Measurements from ENCODE around the gene SEMA6A.

SEMA6A gene

DNA sequence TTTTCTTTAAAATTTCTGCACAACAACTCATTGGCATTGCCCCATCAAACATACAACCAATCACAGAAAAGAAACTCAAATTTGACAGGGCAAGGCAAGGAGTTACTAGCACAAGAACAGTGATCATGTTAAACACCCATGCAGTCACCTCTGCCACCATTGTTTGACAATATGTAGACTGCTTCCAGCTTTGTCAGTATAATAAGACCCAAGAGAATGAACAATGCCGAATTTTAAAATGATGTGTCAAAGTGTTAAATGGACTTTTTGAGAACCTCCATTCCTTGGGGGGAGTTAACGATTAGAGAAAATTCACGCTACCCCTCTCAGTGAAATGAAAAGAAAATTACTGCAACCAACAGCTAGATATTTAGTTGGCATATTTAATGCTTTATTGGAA lies 109.2 kb downstream of the SEMA6A start:
- DNase-seq (ENCODE audit: low read depth, low spot score), result no peak

DNA sequence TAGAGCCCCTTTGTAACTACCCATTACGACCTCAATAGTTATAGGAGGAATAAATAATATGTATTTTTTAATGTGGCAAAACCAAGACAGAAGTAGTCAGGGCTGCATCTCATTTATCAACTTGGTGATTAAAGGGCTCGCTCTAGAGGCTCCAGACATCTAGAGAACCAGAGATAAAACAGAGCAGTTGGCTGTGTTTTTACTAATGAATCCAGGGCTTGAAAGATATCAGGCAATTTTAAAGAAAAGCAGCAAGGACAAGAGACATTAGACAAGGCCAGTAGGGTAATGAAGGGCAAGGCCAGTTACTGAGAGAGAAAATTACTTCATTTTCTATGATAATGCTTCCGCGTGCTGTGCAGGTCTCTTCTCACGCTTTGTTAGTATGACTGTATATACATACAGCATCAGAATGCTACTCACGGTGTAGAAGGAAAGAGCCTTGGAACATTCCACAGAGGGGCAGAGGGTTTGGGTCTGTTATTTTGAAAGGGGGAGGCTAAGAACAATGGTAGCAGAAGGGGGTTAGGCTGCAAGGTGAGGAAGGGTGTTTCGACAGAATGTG lies 110.4 kb downstream of the SEMA6A start:
- DNase-seq (ENCODE audit: low read depth, low spot score), result no peak

DNA sequence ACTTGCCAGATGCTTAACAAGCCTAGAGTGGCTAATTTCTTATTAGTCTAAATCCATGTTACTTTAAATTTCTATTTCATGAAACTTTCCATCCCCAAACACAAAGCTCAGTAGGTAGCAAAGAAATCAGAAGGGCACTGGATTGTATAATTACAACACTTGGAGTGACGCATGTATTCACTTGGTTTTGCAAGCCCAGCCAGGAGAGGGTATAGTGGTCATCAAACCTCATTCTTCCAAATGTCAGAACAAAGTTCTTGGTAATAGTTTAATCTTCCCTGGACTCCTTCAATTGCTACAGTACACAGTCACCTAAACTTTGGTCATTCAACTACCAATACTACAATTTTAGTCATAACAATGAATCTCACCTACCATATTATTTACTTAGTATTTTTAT lies 112.1 kb downstream of the SEMA6A start:
- no peak for DNase-seq (ENCODE audit: low read depth, low spot score)

DNA sequence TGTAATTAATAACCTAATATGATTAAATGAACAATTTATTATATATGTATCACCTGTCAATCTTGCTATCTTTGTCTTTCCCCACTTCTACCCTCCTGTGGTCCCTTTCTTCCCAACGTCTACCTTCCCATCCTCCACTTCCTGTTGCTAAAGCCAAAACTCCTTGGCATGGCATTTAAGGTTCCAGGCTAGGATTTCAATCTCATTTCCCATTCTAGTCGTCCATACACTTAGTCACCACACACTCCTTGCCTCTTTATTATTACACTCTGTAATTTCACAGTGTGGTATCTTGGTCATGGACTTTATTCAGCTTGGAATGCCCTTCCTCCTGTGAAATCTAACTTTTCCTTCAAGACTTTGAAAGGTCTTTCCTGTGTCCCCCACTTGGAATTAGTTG lies 115.3 kb downstream of the SEMA6A start:
- no peak for DNase-seq (ENCODE audit: low read depth, low spot score)

DNA sequence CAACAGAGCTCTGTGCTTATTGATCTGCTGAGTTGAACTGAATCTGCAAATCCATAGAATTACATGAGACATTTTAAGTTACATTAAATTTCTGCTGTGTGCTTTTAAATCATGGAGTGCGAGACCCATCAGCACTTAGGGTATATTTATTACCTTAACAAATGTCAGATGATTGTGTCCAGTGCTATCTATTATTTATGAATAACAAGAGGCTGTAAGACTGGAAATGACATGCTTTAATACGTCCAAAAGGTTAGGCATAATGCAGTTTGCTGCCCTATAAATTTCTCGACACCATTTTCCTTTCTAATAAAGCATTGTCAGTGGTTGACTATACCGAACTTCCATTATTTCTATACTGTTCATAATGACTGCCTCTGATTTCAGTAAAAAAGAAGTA lies 117.6 kb downstream of the SEMA6A start:
- no peak for DNase-seq (ENCODE audit: low read depth, low spot score)

DNA sequence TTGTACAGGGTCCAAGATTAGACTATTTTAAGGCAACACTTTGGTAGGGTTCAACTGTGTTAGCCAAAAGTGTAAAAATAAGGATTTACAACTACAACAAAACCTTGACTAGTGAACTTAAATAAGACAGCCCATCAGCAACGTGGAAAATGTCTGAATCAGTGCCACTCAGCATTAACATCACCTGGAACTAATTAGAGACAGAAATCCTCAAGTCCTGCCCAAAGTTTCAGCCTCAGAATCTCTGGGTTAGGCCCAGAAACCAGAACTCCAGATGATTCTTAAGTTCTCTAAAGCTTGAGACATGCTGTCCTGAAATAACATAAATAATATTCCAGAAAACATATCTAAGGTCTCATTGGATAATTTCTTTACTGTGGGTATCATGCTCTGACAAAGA lies 118.6 kb downstream of the SEMA6A start:
- no peak for DNase-seq (ENCODE audit: low read depth, low spot score)

DNA sequence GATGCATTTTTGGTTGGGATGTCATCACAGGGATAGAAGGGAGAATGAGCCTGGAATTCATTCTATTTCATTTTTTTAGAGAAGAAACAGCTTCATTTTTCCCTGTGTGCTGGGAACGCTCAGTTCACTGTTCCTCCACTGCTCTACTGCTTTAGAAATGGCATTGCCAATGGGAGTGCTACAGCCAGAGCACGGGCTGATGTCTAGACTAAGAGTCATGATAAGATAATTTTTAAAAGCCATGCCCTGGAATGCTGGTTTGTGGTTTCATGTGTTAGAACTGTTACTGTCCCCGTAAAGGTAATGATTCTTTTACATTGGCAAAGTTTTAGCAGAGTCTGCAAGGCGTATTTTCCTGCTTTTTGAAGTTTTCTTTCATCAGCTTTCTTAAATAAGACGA lies 119.6 kb downstream of the SEMA6A start:
- DNase-seq (ENCODE audit: low read depth, low spot score), result no peak

DNA sequence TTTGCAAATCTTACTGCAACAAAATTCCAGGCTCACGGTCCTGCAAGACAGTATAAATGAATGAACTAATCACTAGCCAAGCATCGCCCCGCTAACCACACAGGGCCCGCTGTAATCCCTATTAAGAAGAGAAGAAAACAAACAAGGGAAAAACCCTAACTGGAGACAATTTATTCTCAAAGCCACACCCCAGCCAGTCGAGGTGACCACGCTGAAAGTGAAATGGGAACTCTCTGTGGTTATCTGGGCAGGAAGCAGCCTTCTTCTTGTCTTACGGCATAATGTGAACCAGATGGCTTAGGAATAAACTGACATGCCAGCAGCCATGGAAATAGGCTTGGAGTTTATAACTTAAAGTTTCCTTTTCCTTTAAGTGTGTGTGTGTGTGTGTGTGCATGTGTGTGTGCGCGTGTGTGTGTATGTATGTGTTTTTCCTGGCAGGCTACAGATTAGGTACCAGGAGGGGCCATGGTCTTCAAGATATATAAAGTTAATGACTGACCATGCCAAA lies 120.2 kb downstream of the SEMA6A start:
- no peak for DNase-seq (ENCODE audit: low read depth, low spot score)

DNA sequence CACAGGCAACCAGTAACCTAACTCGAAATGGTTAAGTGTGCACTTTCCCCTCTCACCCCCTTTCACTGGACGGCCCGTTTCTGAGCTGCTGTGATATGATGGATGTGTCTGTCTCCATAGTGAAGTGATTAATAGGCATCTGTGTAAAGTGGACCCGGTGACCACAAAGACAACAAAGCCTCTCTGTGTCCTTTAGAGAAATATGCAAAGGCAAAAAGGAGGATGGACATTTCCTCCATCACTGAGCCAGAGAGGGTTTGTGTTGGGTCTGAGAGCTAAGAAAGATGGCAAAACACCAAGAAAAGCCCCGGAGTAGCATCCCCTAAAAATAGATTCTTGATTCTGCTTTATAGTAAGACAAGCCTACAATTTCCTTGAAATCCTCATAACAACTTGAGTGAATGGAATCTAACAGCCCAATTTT lies 120.6 kb downstream of the SEMA6A start:
- DNase-seq (ENCODE audit: low read depth, low spot score), result no peak

DNA sequence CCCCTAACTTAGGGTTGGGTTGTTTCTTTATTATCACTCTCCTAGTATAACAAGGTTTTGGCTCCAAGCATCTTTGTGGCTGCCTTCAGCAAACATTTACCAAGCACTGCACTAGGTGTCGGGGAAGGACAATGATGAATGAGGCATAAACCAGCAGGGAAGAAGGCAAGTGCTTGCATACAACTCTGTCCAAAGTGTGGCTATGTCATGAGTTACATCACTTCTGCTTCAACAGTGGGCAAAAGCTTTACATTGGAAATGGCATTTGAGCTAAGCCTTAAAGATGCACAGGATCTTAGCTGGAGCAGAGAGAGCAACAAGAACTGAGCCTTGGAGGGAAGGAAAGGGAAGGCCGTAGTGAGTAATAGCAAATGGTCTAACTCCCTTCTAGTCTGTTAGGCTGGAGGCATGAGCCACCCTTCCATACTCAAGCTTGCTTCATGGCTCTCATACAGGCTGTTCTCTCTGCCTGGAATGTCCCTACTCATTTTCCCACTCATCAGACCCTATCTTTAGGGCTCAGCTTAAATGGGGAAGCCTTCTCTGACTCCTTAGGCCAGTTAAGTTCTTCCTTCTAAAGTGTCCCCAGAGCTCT lies 121.8 kb downstream of the SEMA6A start:
- DNase-seq (ENCODE audit: low read depth, low spot score), result no peak

DNA sequence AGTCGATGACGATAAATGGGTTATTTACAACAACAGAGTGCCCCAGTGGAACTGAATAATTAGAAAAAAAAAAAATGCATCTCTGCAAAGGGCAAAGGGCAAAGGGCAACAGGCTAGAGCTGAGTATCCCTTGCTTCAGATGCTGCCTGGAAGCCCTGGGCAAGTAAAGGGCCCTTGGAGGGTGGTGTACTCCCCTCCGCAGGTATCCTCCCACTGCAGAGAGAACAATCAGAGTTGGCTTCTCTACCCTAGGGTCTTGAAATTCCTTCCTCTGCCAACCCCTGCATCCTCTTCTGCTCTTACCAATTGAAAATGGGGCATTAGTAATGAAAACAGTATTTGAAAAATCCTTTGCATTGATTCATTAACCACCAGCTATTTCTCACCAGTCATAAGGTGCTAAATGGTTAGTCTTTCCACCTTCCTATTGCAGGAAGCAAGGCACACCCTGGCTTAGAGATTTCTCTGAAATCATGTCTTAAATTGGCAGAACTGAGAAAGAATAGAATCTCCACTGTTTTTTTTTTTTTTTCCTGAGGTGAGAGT lies 122.6 kb downstream of the SEMA6A start:
- no peak for DNase-seq (ENCODE audit: low read depth, low spot score)

DNA sequence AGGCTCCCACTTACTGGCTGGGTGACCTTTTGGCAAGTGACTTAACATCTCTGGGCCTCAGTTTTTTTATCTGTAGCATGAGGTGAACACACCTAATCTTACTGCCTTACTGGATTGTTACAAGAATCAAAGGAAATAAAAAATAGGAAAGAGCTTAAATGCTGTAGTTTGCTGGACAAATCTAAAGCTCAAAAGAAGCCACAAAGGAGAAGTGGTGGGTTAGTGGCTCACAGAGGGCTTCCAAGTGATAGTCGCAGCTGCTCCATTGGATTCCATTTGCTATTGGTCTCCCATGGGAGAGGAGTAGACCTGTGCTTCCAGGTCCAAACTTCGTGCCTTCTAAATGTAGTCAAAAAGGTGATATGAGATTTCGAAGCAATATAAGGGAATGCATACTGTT lies 123.6 kb downstream of the SEMA6A start:
- DNase-seq (ENCODE audit: low read depth, low spot score), result no peak

DNA sequence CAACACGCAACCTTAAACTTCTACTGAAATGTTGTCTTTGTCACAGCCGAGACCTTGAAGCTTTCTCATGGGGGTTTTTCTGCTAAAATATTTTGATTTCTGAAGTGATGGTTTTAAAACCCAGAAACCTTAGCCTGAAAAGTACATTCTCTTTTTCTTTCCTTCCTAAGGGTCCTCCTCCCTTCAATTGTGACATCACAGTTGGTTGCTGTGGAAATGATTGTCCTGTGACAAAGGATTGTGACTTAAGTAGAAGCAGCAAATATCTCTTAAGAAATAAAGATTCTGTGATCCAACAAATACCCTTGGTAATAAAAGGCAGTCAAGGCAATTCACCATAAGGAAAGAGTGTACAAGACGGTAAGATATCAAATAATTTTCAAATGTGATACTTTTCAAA lies 125.2 kb downstream of the SEMA6A start:
- DNase-seq (ENCODE audit: low read depth, low spot score), result no peak

DNA sequence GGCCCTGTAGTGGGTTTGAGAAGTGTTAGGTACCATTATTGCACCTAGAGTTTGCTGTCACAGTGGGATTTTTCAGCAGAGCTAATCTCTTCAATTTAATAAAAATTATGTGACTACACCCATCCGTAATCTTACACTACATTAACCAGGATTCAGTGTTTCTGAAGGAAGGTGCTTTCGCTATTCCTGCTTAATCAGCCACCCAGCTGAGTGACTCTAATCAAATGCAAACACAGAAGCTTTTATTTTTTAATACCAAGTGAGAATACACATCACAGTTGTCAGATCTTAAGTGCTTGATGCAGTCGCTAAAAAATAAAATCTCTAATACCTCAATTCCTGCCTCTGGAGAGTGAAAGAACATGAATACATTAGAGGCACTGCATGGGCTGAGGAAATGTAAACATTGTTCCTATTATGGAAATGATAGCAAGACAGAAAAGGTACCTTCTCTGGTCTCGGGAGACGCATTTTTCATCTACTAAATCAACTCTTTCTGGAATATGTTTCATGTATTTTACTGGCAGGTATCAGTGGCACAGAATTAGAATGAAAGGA lies 125.7 kb downstream of the SEMA6A start:
- no peak for DNase-seq (ENCODE audit: low read depth, low spot score)

DNA sequence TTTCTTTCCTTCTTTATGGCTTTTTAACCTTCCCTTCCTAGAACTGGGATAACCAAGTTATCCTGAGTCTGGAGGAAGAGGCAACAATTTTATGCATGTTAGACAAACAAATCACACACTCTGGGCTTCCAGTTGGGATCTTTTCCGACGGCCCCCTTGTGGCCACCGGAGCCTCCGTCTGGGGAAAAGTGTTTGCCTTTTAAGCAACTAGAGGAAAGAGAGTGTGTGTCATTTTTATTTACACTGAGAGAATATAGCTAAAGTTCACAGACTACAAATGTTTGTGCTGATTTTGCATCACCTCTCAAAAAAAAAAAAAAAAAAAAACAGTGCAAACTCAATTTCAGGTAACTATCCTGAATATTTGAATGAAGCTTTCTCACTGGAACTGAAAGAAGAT lies 126.2 kb downstream of the SEMA6A start:
- DNase-seq (ENCODE audit: low read depth, low spot score), result no peak

DNA sequence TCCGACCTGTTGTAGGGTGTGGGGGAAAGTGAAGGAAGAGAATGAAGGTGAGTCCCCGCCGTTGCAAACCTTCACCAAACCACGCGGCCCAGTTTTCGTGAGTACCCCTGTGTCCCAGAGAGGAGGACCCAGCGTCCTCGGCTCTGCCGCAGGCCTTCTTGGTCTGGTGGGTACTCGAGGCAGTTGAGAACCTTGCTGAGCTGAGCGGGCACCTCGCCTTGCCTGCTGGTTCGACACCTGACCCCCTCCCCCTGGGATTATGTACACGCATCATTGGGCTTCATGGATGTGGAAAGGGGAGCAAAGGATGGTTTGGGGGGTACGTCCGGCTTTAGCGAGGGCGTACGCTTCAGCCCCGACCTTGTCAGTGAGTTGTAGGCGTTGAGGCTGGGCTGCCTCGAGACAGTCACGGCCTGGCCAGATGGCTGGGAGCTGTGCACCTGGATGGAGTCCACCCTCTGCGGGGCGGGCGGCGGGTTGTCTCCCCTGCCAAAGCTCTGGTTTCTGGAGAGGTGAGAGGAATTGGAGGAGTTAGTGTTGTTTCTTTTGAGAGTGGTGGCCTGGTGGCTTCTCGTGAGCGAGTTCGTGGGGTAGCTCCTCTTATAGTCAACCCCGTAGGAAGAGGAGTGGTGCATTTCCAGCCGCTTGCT lies 128.1 kb downstream of the SEMA6A start:
- DNase-seq (ENCODE audit: low read depth, low spot score), result no peak

DNA sequence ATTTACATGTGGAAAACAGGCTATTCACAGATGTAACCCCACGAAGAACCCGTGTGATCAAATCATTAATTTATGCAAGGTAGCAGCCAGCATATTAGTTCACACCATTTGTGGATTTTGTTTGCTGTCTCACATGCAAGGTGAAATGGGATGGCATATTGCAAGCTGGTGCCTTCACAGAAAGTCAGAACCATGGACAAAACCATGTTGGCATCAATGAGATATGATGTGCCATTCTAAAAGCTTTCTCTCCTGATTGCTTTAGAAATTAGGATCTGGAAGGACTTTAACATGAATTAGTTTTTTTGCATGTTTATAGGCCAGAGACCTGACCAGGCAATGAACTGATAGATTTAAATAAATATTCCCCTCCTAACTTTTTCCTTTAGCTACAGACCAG lies 129.3 kb downstream of the SEMA6A start:
- no peak for DNase-seq (ENCODE audit: low read depth, low spot score)

DNA sequence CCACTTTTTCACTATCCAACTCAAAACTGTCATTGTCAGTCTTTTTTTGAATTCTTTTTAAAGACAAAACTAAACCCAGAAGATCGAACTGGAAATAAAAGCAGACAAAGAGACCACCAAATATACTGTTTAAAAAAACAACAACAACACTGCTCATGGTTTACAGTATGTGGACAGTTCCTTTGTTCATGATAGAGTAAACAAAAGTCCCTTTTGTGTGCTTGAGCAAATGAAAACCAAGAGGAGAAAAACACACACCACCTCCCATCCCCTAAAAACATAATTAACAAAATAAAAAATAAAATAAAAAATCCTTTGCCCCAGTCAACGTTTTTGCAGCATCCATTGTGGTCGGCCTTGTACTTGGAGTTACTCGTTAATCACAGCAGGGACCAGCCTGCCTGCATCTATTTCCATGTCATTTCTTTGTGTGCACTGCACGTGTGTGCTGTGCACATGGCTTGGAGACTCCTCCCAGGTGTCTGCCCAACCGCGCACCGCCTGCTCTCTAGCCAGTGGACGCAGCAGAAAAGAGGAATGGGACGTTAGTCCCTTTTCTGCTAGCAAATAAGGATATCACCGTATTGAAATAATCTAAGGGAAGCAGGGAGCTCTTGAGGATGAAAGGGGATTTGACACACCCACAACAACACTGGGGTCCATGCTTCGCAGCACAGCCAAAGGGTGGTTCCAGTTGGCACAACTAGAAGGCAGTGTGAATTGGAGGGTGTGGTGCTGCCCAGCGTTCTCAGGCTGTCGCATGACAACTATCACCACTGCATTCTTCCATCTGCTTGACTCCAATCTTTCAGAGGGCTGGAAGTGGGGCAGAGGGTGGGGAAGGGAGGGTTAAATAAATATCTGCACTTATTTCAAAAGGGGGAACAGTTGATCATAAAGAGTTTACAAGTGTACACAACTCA lies 130.0 kb downstream of the SEMA6A start:
- no peak for DNase-seq (ENCODE audit: low read depth, low spot score)

DNA sequence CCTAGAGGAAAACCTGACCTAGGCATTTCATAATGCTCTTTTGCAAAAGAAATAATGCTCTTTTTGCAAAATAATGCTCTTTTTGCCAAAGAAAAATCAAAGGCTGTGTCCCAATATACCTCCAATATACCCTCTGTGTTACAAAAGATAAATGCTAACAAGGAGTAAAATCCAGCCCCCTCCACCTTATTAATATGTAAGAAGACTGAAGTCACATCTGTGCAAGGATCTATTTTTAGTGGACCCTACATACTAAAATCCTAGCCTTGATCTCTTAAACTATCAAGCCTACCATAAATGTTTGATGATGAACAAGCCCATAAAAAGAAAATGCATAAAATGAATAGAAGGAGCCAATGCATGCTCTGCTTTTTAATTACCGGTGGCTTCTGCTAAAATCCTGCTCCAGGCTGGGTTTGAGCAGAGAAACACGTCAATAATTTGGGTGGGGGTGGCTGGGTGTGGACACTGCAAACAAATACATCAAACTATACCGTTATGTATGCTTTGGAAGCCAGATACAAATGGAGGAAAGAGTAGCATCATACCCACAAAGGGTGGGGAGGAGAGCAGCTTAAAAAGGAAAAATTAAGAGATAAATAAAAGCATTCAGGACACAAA lies 131.6 kb downstream of the SEMA6A start:
- no peak for DNase-seq (ENCODE audit: low read depth, low spot score)

DNA sequence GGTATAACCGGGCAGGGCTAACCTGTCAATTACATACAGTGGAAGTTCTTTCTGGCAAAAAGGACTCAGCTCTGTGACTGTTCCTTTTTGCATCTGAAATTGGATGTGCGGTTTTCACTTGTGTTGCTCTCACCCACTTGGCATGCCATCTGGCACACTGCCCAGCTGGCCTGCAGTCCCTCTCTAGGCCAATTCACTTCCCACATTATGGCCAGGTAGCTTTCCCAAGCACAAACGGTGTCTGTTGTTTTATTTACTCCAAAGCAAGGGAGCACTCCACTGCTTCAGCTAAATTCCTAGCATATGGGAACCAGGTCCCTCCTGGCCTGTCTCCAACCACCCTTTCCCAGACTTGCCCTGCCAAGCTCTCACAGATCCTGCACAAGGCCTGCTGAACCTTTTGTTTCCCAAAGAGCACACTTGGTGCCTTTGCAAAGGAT lies 132.5 kb downstream of the SEMA6A start:
- no peak for DNase-seq (ENCODE audit: low read depth, low spot score)

DNA sequence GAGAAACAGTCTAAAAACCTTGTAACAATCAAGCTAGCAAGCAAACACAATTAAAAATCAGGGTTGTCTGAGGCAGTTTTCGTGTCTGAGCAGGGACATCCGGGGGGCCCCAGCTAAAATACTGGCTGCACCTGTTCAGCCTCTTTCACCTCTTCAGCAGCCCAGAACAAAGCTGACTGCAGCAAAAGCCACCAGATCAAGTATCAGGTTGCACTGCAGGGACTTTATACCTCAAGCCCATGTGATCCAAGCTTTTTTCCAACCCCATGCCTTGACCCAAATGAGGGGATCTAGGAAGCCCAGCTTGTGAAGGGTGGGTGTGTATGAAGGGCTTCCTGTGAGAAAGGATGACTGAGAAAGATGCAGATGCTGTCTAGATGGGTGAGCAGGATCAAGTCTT lies 133.4 kb downstream of the SEMA6A start:
- no peak for DNase-seq (ENCODE audit: low read depth, low spot score)
